GM03348 (cell line): Measurements from ENCODE around the gene FBXL4.

ENCODE experiments used
- DNase-seq: peaks from one replicate; pipeline ENCODE4 v3.0.0; 2012; ENCODE audit warnings: low spot score

Gene FBXL4

GRCh38 chr6:98877250-98877649 lies 70.5 kb downstream of the FBXL4 start:
- DNase-seq: no peak

GRCh38 chr6:98875375-98875774 lies 72.4 kb downstream of the FBXL4 start:
- no peak for DNase-seq

GRCh38 chr6:98871821-98872220 lies 75.9 kb downstream of the FBXL4 start:
- no peak for DNase-seq

- DNase-seq: no peak
These were observed 76.7 kb downstream of the FBXL4 start for GRCh38 chr6:98871057-98871456.

- DNase-seq: no peak
These were observed 83.2 kb downstream of the FBXL4 start for GRCh38 chr6:98864497-98864896.

- no peak for DNase-seq
These were observed 99.1 kb downstream of the FBXL4 start for GRCh38 chr6:98848539-98849242.

GRCh38 chr6:98847779-98848538 lies 99.8 kb downstream of the FBXL4 start:
- peak; percentile 47 for DNase-seq

- DNase-seq: no peak
These were observed 100.3 kb downstream of the FBXL4 start for GRCh38 chr6:98847416-98847778.

- DNase-seq: no peak
These were observed 101.7 kb downstream of the FBXL4 start for GRCh38 chr6:98846021-98846380.

- DNase-seq: peak; percentile 89
These were observed 102.3 kb downstream of the FBXL4 start for GRCh38 chr6:98845211-98846020.

GRCh38 chr6:98844244-98845210 lies 103.2 kb downstream of the FBXL4 start:
- no peak for DNase-seq

- no peak for DNase-seq
These were observed 104.2 kb downstream of the FBXL4 start for GRCh38 chr6:98843271-98844243.

GRCh38 chr6:98842342-98843180 lies 105.2 kb downstream of the FBXL4 start:
- no peak for DNase-seq

GRCh38 chr6:98841621-98842341 lies 106.0 kb downstream of the FBXL4 start:
- no peak for DNase-seq

GRCh38 chr6:98840996-98841513 lies 106.7 kb downstream of the FBXL4 start:
- DNase-seq: no peak

GRCh38 chr6:98840385-98840784 lies 107.4 kb downstream of the FBXL4 start:
- no peak for DNase-seq

GRCh38 chr6:98839781-98840361 lies 107.9 kb downstream of the FBXL4 start:
- DNase-seq: no peak

GRCh38 chr6:98838975-98839374 lies 108.8 kb downstream of the FBXL4 start:
- no peak for DNase-seq
